WTC11 (cell line): ENCODE data around the gene CYB5B.

Source experiments
- ARID4B ChIP-seq: sonication (generic); formaldehyde crosslinking; IDR thresholded peaks from 2 replicates; pipeline ENCODE4 v1.8.0; 2023; ENCODE audit warnings: missing genetic modification reagents, mild to moderate bottlenecking, borderline replicate concordance
- CTCF ChIP-seq: fragments of 200-600 bp; IDR thresholded peaks from 2 replicates; pipeline ENCODE4 v1.8.0; 2022; ENCODE audit warnings: antibody characterized with exemption
- MAX ChIP-seq: sonication (generic); formaldehyde crosslinking; IDR thresholded peaks from 2 replicates; pipeline ENCODE4 v1.8.0; 2022; ENCODE audit warnings: mild to moderate bottlenecking, missing genetic modification reagents
- OVOL2 ChIP-seq: fragments of 250-450 bp; sonication (Bioruptor Pico); IDR thresholded peaks from 2 replicates; pipeline ENCODE4 v1.9.0; 2021; ENCODE audit warnings: mild to moderate bottlenecking, borderline replicate concordance
- PREB ChIP-seq: sonication (generic); formaldehyde crosslinking; IDR thresholded peaks from 2 replicates; pipeline ENCODE4 v1.8.1; 2022; ENCODE audit warnings: mild to moderate bottlenecking, missing genetic modification reagents, moderate library complexity, borderline replicate concordance
- TEAD1 ChIP-seq: sonication (generic); formaldehyde crosslinking; IDR thresholded peaks from 2 replicates; pipeline ENCODE4 v1.8.0; 2022; ENCODE audit warnings: mild to moderate bottlenecking, missing genetic modification reagents

GRCh38 chr16:69378760-69379159, 45.7 kb upstream of the CYB5B start:
- no peak for TF ChIP-seq MAX (CRISPR knock-in tag)
- no peak for TF ChIP-seq PREB (CRISPR knock-in tag)
- no peak for TF ChIP-seq CTCF
- no peak for TF ChIP-seq TEAD1
- no peak for TF ChIP-seq ARID4B (CRISPR knock-in tag)
- no peak for TF ChIP-seq OVOL2
